ENCODE measurements around the gene IPO4.

The IPO4 gene

GRCh38 chr14:24177041-24177825 lies 11.4 kb downstream of the IPO4 start:
- no peak overlapping the region for H3K4me3 ChIP-seq
- no peak overlapping the region for H3K9ac ChIP-seq
- no peaks in the 10 kb centered on the region for H3K9me3 ChIP-seq (replicated peaks in 1 of 11)
- peaks cover 52 to 100% (median 61%) of the 10 kb centered on the region in 11 experiments for H3K36me3 ChIP-seq
- peaks cover 0 to 68% (median 44%) of the 10 kb centered on the region in 11 experiments; a peak in 21 of 22 replicates for H4K20me1 ChIP-seq
- H3K27me3 ChIP-seq, result peaks cover 0 to 8% (median 4%) of the 10 kb centered on the region in 11 experiments; a peak in 17 of 22 replicates
- TF ChIP-seq Cebpa-rat (IDR thresholded peaks at IDR 0.05), result no peak
- H3K27ac ChIP-seq, result no peak overlapping the region
- no peak overlapping the region for H3K4me2 ChIP-seq
- H3K4me1 ChIP-seq, result peaks cover 0 to 46% (median 36%) of the 10 kb centered on the region in 10 experiments; a peak in 18 of 20 replicates

GRCh38 chr14:24176599-24176998 lies 12.0 kb downstream of the IPO4 start:
- Histone ChIP-seq H3K4me3 (no peak overlapping the region), H3K36me3 (peaks cover 46 to 97% (median 55%) of the 10 kb centered on the region in 11 experiments), H3K27me3 (peaks cover 2 to 14% (median 10%) of the 10 kb centered on the region in 11 experiments; a peak in 20 of 22 replicates), H3K9ac (no peak overlapping the region), H3K9me3 (replicated peaks in 1 of 11) (no peaks in the 10 kb centered on the region), H3K4me1 (peaks cover 5 to 48% (median 42%) of the 10 kb centered on the region in 10 experiments), H4K20me1 (peaks cover 0 to 68% (median 37%) of the 10 kb centered on the region in 11 experiments; a peak in 20 of 22 replicates), H3K4me2 (no peak overlapping the region), H3K27ac (no peak overlapping the region)
- no peak for TF ChIP-seq Cebpa-rat (IDR thresholded peaks at IDR 0.05)

DNA sequence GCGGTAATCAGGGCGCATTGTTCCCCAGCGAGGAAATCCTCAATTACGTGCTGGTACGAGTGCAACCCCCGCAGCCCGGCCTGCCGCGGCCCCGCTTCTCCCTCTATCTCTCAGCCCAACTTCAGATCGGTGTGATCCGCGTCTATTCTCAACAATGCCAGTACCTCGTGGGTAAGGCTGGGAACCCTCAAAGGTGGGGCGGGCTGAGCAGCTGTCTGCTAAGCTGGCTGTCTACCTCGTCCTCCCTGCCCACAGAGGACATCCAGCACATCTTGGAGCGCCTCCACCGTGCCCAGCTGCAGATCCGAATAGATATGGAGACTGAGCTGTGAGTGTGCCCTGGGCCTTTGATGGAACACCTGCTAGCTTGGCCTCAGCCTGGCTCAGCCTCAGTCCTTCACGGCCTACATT lies 15.7 kb downstream of the IPO4 start:
- Histone ChIP-seq H3K9ac (no peak overlapping the region), H3K27me3 (peaks cover 7 to 28% (median 24%) of the 10 kb centered on the region in 11 experiments; a peak in 21 of 22 replicates), H4K20me1 (peaks cover 0 to 42% (median 2%) of the 10 kb centered on the region in 11 experiments; a peak in 8 of 22 replicates), H3K36me3 (peaks cover 9 to 89% (median 34%) of the 10 kb centered on the region in 11 experiments), H3K27ac (no peak overlapping the region), H3K4me1 (peaks cover 17 to 26% (median 20%) of the 10 kb centered on the region in 10 experiments), H3K9me3 (replicated peaks in 1 of 11) (no peaks in the 10 kb centered on the region), H3K4me3 (peak overlapping the region in 1 of 10 experiments; percentile 65; a peak in 3 of 20 replicates), H3K4me2 (peak overlapping the region in 6 of 11 experiments; percentile 76 to 91 (median 82); a peak in 10 of 22 replicates)
- no peak for TF ChIP-seq Cebpa-rat (IDR thresholded peaks at IDR 0.05)

DNA sequence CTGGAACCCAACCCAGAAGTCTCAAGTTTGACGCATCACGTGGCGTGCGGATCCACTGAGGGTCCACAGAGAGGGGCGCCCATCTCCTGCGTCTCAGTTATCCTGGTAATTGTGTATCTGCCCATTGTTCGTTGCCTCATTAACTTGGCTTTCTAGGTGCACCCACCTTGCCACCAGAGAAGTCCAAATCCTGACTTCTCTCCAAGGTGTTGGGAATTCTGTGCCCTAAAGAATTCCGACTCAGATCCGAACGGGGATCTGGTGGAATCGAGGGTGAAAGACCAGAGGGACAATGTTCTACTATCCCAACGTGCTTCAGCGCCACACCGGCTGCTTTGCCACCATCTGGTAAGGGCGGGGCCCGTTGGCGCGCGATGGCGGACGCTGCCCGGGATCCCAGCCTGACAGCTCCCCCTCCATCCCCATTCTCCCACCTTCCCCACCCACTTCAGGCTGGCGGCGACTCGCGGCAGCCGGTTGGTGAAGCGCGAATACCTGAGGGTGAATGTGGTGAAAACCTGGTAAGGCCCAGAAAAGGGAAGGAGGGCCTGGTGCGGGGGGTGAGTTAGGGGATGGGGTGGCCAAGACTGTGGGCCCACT lies 16.3 kb downstream of the IPO4 start:
- no peak overlapping the region; a peak in 1 of 22 replicates for H3K27ac ChIP-seq

GRCh38 chr14:24171422-24172260 lies 17.0 kb downstream of the IPO4 start, which contains the start of gene REC8:
REC8 (plus strand) TSS chr14:24172080; CDS start chr14:24172553, 473 bp downstream.
- Histone ChIP-seq H3K4me3 (peak within 1 kb of the TSS in 8 of 10 experiments; percentile 41 to 65 (median 54); a peak in 16 of 20 replicates), H3K4me2 (peak within 1 kb of the TSS; percentile 63 to 91 (median 78)), H3K9me3 (replicated peaks in 1 of 11) (no peaks in the 10 kb centered on the region), H3K27me3 (peaks cover 7 to 28% (median 24%) of the 10 kb centered on the region in 11 experiments; a peak in 21 of 22 replicates), H4K20me1 (peaks cover 0 to 37% (median 0%) of the 10 kb centered on the region in 11 experiments; a peak in 5 of 22 replicates), H3K4me1 (peaks cover 17 to 38% (median 26%) of the 10 kb centered on the region in 10 experiments), H3K36me3 (peaks cover 6 to 88% (median 35%) of the 10 kb centered on the region in 11 experiments), H3K9ac (peak within 1 kb of the TSS in 8 of 11 experiments; percentile 6 to 50 (median 34); a peak in 10 of 22 replicates), H3K27ac (peak within 1 kb of the TSS in 2 of 11 experiments; percentile 18 to 35; a peak in 2 of 22 replicates)
- no peak for TF ChIP-seq Cebpa-rat (IDR thresholded peaks at IDR 0.05)

More for the DNA sequence above, 16.3 kb downstream of the IPO4 start:
- Histone ChIP-seq H3K36me3 (peaks cover 11 to 89% (median 35%) of the 10 kb centered on the region in 11 experiments), H3K9ac (peak overlapping the region in 7 of 11 experiments; percentile 6 to 50 (median 33); a peak in 7 of 22 replicates), H3K27me3 (peaks cover 7 to 28% (median 24%) of the 10 kb centered on the region in 11 experiments; a peak in 21 of 22 replicates), H3K4me3 (peak overlapping the region in 8 of 10 experiments; percentile 41 to 65 (median 54); a peak in 15 of 20 replicates), H4K20me1 (peaks cover 0 to 38% (median 0%) of the 10 kb centered on the region in 11 experiments; a peak in 8 of 22 replicates), H3K4me2 (peak overlapping the region; percentile 63 to 91 (median 78); a peak in 21 of 22 replicates), H3K4me1 (peaks cover 17 to 30% (median 22%) of the 10 kb centered on the region in 10 experiments), H3K9me3 (replicated peaks in 1 of 11) (no peaks in the 10 kb centered on the region)
- TF ChIP-seq Cebpa-rat (IDR thresholded peaks at IDR 0.05), result no peak

- Histone ChIP-seq H3K9ac (peak overlapping the region in 1 of 11 experiments; percentile 30; a peak in 1 of 22 replicates), H3K4me3 (no peak overlapping the region), H3K4me2 (peak overlapping the region in 4 of 11 experiments; percentile 18 to 100 (median 71); a peak in 5 of 22 replicates), H3K27me3 (peaks cover 7 to 27% (median 22%) of the 10 kb centered on the region in 11 experiments; a peak in 21 of 22 replicates), H3K9me3 (replicated peaks in 1 of 11) (no peaks in the 10 kb centered on the region), H3K4me1 (peaks cover 19 to 76% (median 31%) of the 10 kb centered on the region in 10 experiments), H3K36me3 (peaks cover 42 to 88% (median 68%) of the 10 kb centered on the region in 11 experiments), H4K20me1 (peaks cover 0 to 61% (median 1%) of the 10 kb centered on the region in 11 experiments; a peak in 8 of 22 replicates), H3K27ac (peak overlapping the region in 4 of 11 experiments; percentile 17 to 67 (median 54); a peak in 6 of 22 replicates)
- no peak for TF ChIP-seq Cebpa-rat (IDR thresholded peaks at IDR 0.05)
Measured at GRCh38 chr14:24167469-24168114, 21.0 kb downstream of the IPO4 start.

DNA sequence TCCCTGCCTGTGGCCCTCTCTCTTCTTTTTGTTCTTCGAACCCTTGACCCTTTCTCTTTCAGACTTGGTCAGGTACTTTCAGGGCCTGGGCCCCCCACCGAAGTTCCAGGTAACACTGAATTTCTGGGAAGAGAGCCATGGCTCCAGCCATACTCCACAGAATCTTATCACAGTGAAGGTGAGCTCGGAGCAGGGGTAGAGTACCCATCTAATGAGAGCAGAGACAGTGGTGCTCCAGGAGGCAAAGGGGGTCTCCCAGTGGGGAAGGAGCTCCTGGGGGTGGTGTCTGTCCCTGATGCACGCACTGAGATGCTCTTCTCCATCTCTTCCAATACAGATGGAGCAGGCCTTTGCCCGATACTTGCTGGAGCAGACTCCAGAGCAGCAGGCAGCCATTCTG lies 22.8 kb downstream of the IPO4 start:
- Histone ChIP-seq H3K4me2 (peak overlapping the region in 2 of 11 experiments; percentile 98 to 100; a peak in 5 of 22 replicates), H3K27ac (no peak overlapping the region), H3K9me3 (replicated peaks in 1 of 11) (no peaks in the 10 kb centered on the region), H3K36me3 (peaks cover 49 to 87% (median 68%) of the 10 kb centered on the region in 11 experiments), H3K4me3 (no peak overlapping the region), H4K20me1 (peaks cover 0 to 53% (median 4%) of the 10 kb centered on the region in 11 experiments; a peak in 10 of 22 replicates), H3K4me1 (peaks cover 20 to 74% (median 29%) of the 10 kb centered on the region in 10 experiments), H3K27me3 (peaks cover 0 to 14% (median 4%) of the 10 kb centered on the region in 11 experiments; a peak in 15 of 22 replicates), H3K9ac (peak overlapping the region in 1 of 11 experiments; percentile 30; a peak in 2 of 22 replicates)
- TF ChIP-seq Cebpa-rat (IDR thresholded peaks at IDR 0.05), result no peak
